ENCODE data around the gene GMNC.
A peak's percentile ranks its signal among the peaks of the same experiment; 100 is the strongest.

The GMNC gene

DNA sequence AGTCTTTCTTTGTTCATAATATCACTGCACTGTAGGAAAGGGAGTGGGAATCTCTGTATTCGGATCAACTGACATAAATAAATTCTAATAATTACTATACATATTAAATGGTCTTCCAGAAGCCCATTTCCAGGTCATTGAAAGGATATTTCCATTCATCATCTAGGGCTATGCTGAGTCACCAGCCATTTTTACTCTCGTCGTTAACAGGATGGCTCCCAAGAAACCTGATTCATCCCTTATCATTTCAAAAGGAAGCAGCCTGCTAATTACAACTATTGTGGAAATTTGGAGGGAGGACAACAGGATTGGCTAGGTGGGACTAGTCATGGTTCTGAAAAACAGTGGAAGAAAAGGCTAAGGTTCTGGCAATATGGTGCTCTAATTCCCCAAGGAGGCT lies 13.6 kb downstream of the GMNC start:
- no peak for DNase-seq

- DNase-seq: peak in 2 of 3 donors; percentile 6 to 25
Observed at GRCh38 chr3:190847436-190847835, 15.1 kb downstream of the GMNC start.

GRCh38 chr3:190840146-190840545 lies 22.3 kb downstream of the GMNC start:
- DNase-seq: no peak

GRCh38 chr3:190831225-190831624 lies 31.3 kb downstream of the GMNC start:
- DNase-seq: no peak

DNA sequence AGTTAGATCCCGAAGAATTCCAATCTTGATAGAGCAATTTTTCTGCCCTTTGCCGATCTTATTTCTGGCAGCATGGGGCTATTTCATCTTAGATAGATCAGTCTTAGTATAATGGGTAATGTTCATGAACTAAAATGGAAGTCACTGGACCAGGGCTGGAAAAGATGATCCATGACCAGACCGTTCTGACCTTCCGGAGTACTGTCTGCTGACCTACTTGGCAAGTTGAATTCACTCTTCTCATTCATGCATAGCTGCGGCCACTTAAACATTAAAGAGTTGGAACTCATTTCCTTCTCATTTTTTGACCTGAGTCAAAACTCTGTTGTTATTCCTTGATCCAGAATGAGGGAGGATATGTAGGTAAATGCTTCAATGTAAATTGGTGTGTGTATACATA lies 32.5 kb downstream of the GMNC start:
- DNase-seq: no peak

DNA sequence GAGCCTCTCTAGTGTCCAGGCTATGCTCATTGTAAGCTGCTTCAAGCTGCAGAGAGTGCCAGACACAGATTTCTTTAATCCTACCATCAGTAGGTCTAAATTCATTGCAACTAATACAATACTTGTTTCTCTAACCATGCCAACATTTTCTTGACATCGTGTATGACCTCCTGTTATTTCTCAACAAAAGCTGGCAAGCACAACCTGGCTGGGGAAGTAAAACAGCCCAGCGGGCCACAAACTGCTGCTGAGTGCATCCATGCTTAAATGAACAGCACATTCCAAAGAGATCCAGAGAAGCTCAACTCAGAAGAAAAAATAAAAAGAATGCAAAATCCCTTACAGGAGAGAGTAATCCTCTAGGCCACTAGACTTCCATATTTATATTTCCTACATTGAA lies 36.5 kb downstream of the GMNC start:
- no peak for DNase-seq

DNA sequence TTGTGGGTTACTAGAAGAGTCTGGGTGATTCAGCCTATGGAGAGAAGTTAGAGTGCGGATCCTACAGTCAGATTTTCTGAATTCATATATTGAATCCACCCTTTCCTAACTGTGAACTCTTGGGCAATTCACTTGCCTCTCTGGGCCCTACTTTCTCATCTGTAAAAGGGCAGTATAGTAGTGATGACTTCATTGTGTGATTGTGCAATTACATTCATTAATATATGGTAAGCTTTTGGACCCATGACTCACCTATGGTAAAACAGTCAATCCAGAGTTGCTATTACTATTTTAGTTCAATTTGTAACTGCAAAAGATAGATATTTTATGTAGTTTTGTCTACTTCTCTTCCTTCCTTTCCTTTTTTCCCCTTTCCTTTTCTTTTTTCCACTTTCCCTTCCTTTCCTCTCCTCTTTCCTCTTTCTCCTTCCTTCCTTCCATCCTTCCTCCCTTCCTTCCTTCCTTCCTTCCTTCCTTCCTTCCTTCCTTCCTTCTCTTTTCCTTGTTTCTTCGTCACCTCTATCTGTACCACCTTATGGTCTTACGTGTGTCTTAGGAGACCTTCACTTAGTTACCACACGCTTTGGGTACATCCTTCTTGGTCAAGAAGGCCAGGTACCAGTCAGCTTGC lies 37.0 kb downstream of the GMNC start:
- peak in 1 of 3 donors; percentile 16 for DNase-seq

DNA sequence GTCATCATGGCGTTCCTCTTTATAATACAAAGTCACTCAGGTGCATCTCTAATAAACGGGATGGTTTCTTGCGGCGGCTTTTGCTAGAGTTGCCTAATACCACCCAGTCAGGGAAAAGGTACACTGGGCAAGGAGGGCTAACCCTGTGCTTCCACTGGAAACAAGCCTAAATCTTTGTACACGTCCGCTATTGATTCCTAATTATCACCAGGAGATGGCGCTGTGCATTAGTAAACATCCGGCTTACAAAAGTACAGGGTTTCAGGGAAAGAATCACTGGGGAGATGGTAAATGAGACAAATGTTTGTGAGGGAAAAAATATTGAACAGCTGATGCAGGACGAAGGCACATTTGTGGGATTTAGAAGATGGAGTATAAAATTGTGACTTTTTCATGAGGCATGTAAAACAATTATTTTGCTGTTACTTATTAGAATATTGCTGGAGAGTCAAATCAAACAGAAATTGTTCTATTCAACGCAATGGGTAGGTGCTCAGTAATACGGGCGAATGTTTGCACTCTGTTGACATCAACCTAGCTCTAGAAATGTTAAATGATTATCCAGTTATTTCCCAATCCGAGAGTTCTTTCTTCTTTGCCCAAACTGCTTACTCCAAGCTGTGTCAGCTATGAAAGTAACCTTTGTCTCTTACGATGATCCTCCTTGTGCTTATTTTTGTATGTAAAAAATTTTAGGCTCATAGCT lies 50.6 kb downstream of the GMNC start:
- peak; percentile 60 to 78 (median 66) for DNase-seq

- no peak for DNase-seq
Observed at GRCh38 chr3:190810957-190811356, 51.5 kb downstream of the GMNC start.

DNA sequence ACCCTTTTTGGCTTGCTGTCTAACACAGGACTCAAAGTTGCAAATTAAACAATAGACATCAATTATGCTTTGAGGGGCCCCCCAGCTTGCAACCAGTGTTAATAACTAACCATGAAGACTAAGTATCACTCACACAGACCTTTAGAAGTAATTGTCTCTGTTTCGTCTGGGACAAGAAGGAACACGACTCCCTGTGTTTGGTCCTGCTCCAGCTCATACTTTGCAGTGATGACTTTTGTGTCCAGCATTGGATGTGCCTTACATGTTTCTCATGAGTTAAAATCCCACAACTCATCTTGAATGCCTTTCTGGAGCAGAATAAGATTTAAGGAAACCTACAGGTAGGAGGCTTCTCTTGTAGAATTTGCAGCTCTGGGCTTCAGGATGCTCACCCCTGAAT lies 53.1 kb downstream of the GMNC start:
- no peak for DNase-seq

DNA sequence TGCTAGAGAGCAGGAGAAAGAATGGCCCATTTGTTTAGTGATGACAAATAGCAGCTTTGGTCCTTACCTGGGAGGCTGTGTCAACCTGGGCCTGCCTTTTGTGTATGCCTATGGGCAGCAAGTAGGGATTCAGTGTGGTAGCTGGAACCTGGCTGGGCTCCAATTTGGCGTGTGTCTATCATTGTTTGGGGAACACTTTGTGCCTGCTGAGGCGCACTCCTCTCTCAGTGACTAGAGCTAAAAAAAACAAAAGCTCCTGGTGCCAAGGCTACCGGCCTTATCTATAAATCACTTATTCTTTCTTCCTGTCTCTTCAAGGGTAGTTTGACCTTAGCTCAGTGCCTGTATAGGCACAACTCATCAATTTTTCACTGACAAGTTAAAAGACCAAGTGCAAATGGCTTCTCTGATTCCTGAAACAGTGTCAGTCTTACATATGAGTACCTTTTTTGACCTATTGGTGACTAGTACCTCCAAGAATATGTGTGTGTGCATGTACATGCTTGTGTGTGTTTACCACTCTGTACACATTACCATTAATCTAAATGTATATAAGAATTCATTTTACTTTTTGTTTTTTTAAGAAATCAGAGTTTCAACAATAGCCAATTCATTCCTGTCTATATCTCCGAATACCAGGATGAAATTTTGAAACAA lies 54.6 kb downstream of the GMNC start:
- no peak for DNase-seq

Measured in suppressor macrophage treated with lipopolysaccharide for 1 hour (primary cell).